H1 (cell line): ENCODE results near the gene GPRIN3. TPM values are rescaled to one million over a fixed set of nuclear protein-coding genes. Genes with fewer than 3 reads are reported as not detected.

ENCODE experiments used
- ATF2 ChIP-seq: IDR thresholded peaks from 2 replicates; pipeline ENCODE4 v1.6.1; 2012; ENCODE audit warnings: low read length, inconsistent platforms
- CBX5 ChIP-seq: fragments of 300-800, 300-1000 bp; sonication (generic); IDR thresholded peaks from 2 replicates; pipeline ENCODE4 v1.7.1; 2016; ENCODE audit warnings: antibody characterized with exemption, low read length, low read depth
- CEBPB ChIP-seq: IDR thresholded peaks from 2 replicates; pipeline ENCODE4 v1.6.1; 2012; ENCODE audit warnings: low read depth, low read length
- CTCF ChIP-seq, 3 experiments: IDR thresholded peaks; 1 replicate in 2 of 3; 2 replicates in 1 of 3; pipeline versions ENCODE4 v1.5.1 to v1.6.1; 2011; ENCODE audit warnings: low read length in 3 of 3, mild to moderate bottlenecking in 3 of 3, inconsistent platforms in 2 of 3, low read depth in 1 of 3, moderate library complexity in 1 of 3; ENCODE audit not compliant: insufficient read depth in 1 of 3; ENCODE audit errors: control extremely low read depth in 1 of 3
- KDM4A ChIP-seq: IDR thresholded peaks from one replicate; pipeline ENCODE4 v1.7.1; 2012; ENCODE audit warnings: low read depth, mild to moderate bottlenecking, moderate library complexity, low read length, inconsistent platforms; ENCODE audit not compliant: severe bottlenecking
- TAF1 ChIP-seq: IDR thresholded peaks from 2 replicates; pipeline ENCODE4 v1.6.1; 2011; ENCODE audit warnings: mild to moderate bottlenecking, low read depth, low read length
- polyA plus RNA-seq, 7 experiments: library from polyadenylated mRNA; depleted of rRNA in 3 of 7; stranded (reverse) in 5 of 7; unstranded in 2 of 7; fragments of >200 nt in 5 of 7; fragments of 200-250 nt in 2 of 7; gene quantifications; 1 replicate in 5 of 7; 2 replicates in 1 of 7; 4 replicates in 1 of 7; pipeline versions ENCODE4 v1.2.1 to v1.2.3, GENCODE V29; 2011 to 2013; ENCODE audit warnings: missing spikeins in 2 of 7, mixed read lengths in 2 of 7
- total RNA-seq: library from RNA; stranded (reverse); fragmentation: NEBNext Ultra II Directional; extraction: Animal tissue kit (Norgen Biotek cat#: 25700); gene quantifications from 2 replicates; pipeline ENCODE4 v1.2.1, GENCODE V29; 2021

GPRIN3 gene
- total and polyA plus RNA-seq, 2 of the 8 experiments (the other 6 are each of a cell fraction or from before 2014, with no cell fraction given), result 0.17 to 1.4 TPM

GRCh38 chr4:89197920-89198319, 109.7 kb downstream of the GPRIN3 start (continued):
- TF ChIP-seq CTCF (IDR thresholded peaks at IDR 0.05; ENCODE audit: control extremely low read depth in 1 of 3, insufficient read depth in 1 of 3, low read depth in 1 of 3, low read length in 3 of 3) (no peak), TAF1 (no peak), CBX5 (no peak), CEBPB (no peak), ATF2 (no peak), KDM4A (no peak)
